H1 (cell line): Measurements from ENCODE around the gene TMEM255B. TPM values are rescaled to one million over a fixed set of nuclear protein-coding genes. Genes with fewer than 3 reads are reported as not detected.

Source experiments
- CTCF ChIA-PET: fragments of 300-600 bp; sonication (Branson Sonifier 250); formaldehyde crosslinking; loops from one replicate; lab custom pipeline; 2021; ENCODE audit not compliant: partially characterized antibody; lab: Charles Lee
- POLR2A ChIA-PET: fragments of 300-600 bp; sonication (Branson Sonifier 250); formaldehyde crosslinking; loops from one replicate; lab custom pipeline; 2021; ENCODE audit warnings: inconsistent platforms; ENCODE audit not compliant: partially characterized antibody; lab: Charles Lee
- DNase-seq, 2 experiments: peaks; one replicate each; pipeline versions ENCODE4 v3.0.0 to v3.0.0-alpha.2; 2010 to 2022; ENCODE audit warnings: low spot score in 2 of 2, low read depth in 1 of 2, mixed read lengths in 1 of 2
- FAIRE-seq: peaks from 2 replicates; lab custom pipeline; 2011; peaks lifted over from hg19 to GRCh38; lab: Jason Lieb, UNC
- H2AFZ ChIP-seq: 2 replicates; pipeline ENCODE4 v1.8.1; 2012; ENCODE audit warnings: low read length, inconsistent platforms
- H2AK5ac ChIP-seq: 2 replicates; pipeline ENCODE4 v1.6.1; 2013; ENCODE audit warnings: low read depth, low read length
- H2BK120ac ChIP-seq: replicated peaks from 2 replicates; pipeline ENCODE3; 2013; ENCODE audit warnings: low read depth, low read length, inconsistent platforms
- H2BK12ac ChIP-seq: 2 replicates; pipeline ENCODE4 v1.6.1; 2013; ENCODE audit warnings: low read depth, low read length
- H2BK15ac ChIP-seq: 2 replicates; pipeline ENCODE4 v1.6.1; 2013; ENCODE audit warnings: low read length
- H2BK20ac ChIP-seq: 2 replicates; pipeline ENCODE4 v1.6.1; 2013; ENCODE audit warnings: low read length
- H2BK5ac ChIP-seq: 2 replicates; pipeline ENCODE4 v1.6.1; 2013; ENCODE audit warnings: low read depth, low read length
- H3K14ac ChIP-seq: 2 replicates; pipeline ENCODE4 v1.6.1; 2013; ENCODE audit warnings: inconsistent platforms; ENCODE audit not compliant: insufficient read length
- H3K18ac ChIP-seq: 2 replicates; pipeline ENCODE4 v1.6.1; 2013; ENCODE audit warnings: low read length; ENCODE audit errors: extremely low read depth
- H3K23ac ChIP-seq: 2 replicates; pipeline ENCODE4 v1.6.1; 2013; ENCODE audit warnings: inconsistent platforms; ENCODE audit not compliant: insufficient read length
- H3K23me2 ChIP-seq: 2 replicates; pipeline ENCODE4 v1.6.1; 2013; ENCODE audit warnings: low read depth, low read length
- H3K27ac ChIP-seq: 2 replicates; pipeline ENCODE4 v1.6.1; 2011; ENCODE audit warnings: low read depth, low read length, inconsistent platforms
- H3K27me3 ChIP-seq, 4 experiments: replicated peaks in 1 of 4; 1 replicate in 1 of 4; 2 replicates in 3 of 4; pipeline versions ENCODE4 v1.6.1 to v1.8.1; 2011 to 2013; ENCODE audit warnings: low read length in 3 of 4, mild to moderate bottlenecking in 3 of 4, inconsistent platforms in 2 of 4, mixed read lengths in 2 of 4, moderate library complexity in 1 of 4; ENCODE audit not compliant: control insufficient read depth in 3 of 4, insufficient read depth in 3 of 4; ENCODE audit errors: extremely low read depth in 1 of 4
- H3K36me3 ChIP-seq, 4 experiments: 2 replicates each; pipeline versions ENCODE4 v1.6.1 to v1.8.1; 2011 to 2013; ENCODE audit warnings: mild to moderate bottlenecking in 4 of 4, low read length in 3 of 4, moderate library complexity in 2 of 4, control low read depth in 1 of 4, inconsistent platforms in 1 of 4; ENCODE audit not compliant: insufficient read depth in 4 of 4, control insufficient read depth in 2 of 4
- H3K4ac ChIP-seq: replicated peaks from 2 replicates; pipeline ENCODE3; 2013; ENCODE audit warnings: low read length, low read depth, mixed read lengths, inconsistent platforms; ENCODE audit not compliant: insufficient read length
- H3K4me1 ChIP-seq, 4 experiments: replicated peaks in 1 of 4; 1 replicate in 1 of 4; 2 replicates in 3 of 4; pipeline versions ENCODE4 v1.6.1 to v1.8.1; 2011 to 2013; ENCODE audit warnings: low read length in 3 of 4, inconsistent platforms in 2 of 4, mixed read lengths in 1 of 4; ENCODE audit not compliant: insufficient read depth in 4 of 4, control insufficient read depth in 3 of 4
- H3K4me2 ChIP-seq, 2 experiments: 2 replicates each; pipeline versions ENCODE4 v1.6.1 to v1.8.1; 2011 to 2013; ENCODE audit warnings: low read depth in 2 of 2, low read length in 2 of 2, control low read depth in 1 of 2, inconsistent platforms in 1 of 2, mild to moderate bottlenecking in 1 of 2; ENCODE audit not compliant: insufficient read depth in 1 of 2
- H3K4me3 ChIP-seq, 4 experiments: fragments of 200-600, 300-600 bp in 1 of 4; sonication (generic), shearing (Covaris generic), sonication (Bioruptor Twin) in 1 of 4; 2 replicates each; pipeline versions ENCODE4 v1.5.1 to v1.8.1; 2011 to 2016; ENCODE audit warnings: low read length in 4 of 4, low read depth in 3 of 4, control low read depth in 2 of 4, inconsistent platforms in 2 of 4, mild to moderate bottlenecking in 2 of 4, mixed read lengths in 1 of 4, moderate library complexity in 1 of 4; ENCODE audit not compliant: insufficient read depth in 2 of 4; ENCODE audit errors: extremely low read depth in 1 of 4
- H3K56ac ChIP-seq: replicated peaks from 2 replicates; pipeline ENCODE3; 2013; ENCODE audit warnings: low read depth, mild to moderate bottlenecking, mixed read lengths, low read length, inconsistent platforms; ENCODE audit not compliant: insufficient read length
- H3K79me1 ChIP-seq: 2 replicates; pipeline ENCODE4 v1.6.1; 2013; ENCODE audit warnings: low read depth, low read length, control low read depth
- H3K79me2 ChIP-seq, 2 experiments: 2 replicates each; pipeline versions ENCODE4 v1.6.1 to v1.8.1; 2012 to 2013; ENCODE audit warnings: low read length in 2 of 2, mild to moderate bottlenecking in 2 of 2, inconsistent platforms in 1 of 2; ENCODE audit not compliant: insufficient read depth in 2 of 2, control insufficient read depth in 1 of 2
- H3K9ac ChIP-seq, 4 experiments: replicated peaks in 1 of 4; 1 replicate in 1 of 4; 2 replicates in 3 of 4; pipeline versions ENCODE4 v1.6.1 to v1.8.1; 2011 to 2013; ENCODE audit warnings: low read depth in 3 of 4, low read length in 3 of 4, control low read depth in 2 of 4, mild to moderate bottlenecking in 2 of 4, moderate library complexity in 2 of 4, inconsistent platforms in 1 of 4; ENCODE audit errors: extremely low read depth in 1 of 4
- H3K9me3 ChIP-seq, 2 experiments: 2 replicates each; pipeline versions ENCODE4 v1.6.1 to v1.8.1; 2012 to 2013; ENCODE audit warnings: mild to moderate bottlenecking in 2 of 2, moderate library complexity in 2 of 2, control low read depth in 1 of 2, inconsistent platforms in 1 of 2, low read depth in 1 of 2, low read length in 1 of 2, mixed read lengths in 1 of 2; ENCODE audit not compliant: insufficient read depth in 2 of 2
- H4K20me1 ChIP-seq, 2 experiments: replicated peaks in 1 of 2; 2 replicates each; pipeline versions ENCODE3 to v1.8.1; 2011 to 2013; ENCODE audit warnings: inconsistent platforms in 2 of 2, low read length in 2 of 2, mild to moderate bottlenecking in 1 of 2; ENCODE audit not compliant: insufficient read depth in 2 of 2, control insufficient read depth in 1 of 2
- H4K5ac ChIP-seq: 2 replicates; pipeline ENCODE4 v1.6.1; 2013; ENCODE audit warnings: low read length, low read depth, mixed read lengths, inconsistent platforms; ENCODE audit not compliant: insufficient read length
- H4K8ac ChIP-seq: 2 replicates; pipeline ENCODE4 v1.8.0; 2013; ENCODE audit warnings: mild to moderate bottlenecking, moderate library complexity, low read length, inconsistent platforms; ENCODE audit not compliant: insufficient read depth; ENCODE audit errors: extremely low read depth
- H4K91ac ChIP-seq: replicated peaks from 2 replicates; pipeline ENCODE3; 2013; ENCODE audit warnings: low read length, mixed read lengths, inconsistent platforms; ENCODE audit not compliant: insufficient read length
- BCL11A ChIP-seq, 2 experiments: IDR thresholded peaks; one replicate each; pipeline ENCODE4 v1.6.1; 2011; ENCODE audit warnings: low read depth in 2 of 2, low read length in 2 of 2, mild to moderate bottlenecking in 2 of 2
- HDAC2 ChIP-seq, 2 experiments: fragments of 300-600 bp in 1 of 2; sonication (generic) in 1 of 2; IDR thresholded peaks; 2 replicates each; pipeline ENCODE4 v1.6.1; 2011 to 2012; ENCODE audit warnings: low read depth in 2 of 2, low read length in 2 of 2, mild to moderate bottlenecking in 2 of 2, moderate library complexity in 2 of 2, borderline replicate concordance in 1 of 2, inconsistent platforms in 1 of 2
- TAF1 ChIP-seq: IDR thresholded peaks from 2 replicates; pipeline ENCODE4 v1.6.1; 2011; ENCODE audit warnings: mild to moderate bottlenecking, low read depth, low read length
- TAF7 ChIP-seq: optimal IDR thresholded peaks from 2 replicates; pipeline ENCODE3; 2011; ENCODE audit warnings: low read depth, mild to moderate bottlenecking, inconsistent platforms, low read length, moderate library complexity, borderline replicate concordance
- TBP ChIP-seq: IDR thresholded peaks from 2 replicates; pipeline ENCODE4 v1.6.1; 2011; ENCODE audit warnings: low read depth, low read length, improper control_type of control experiment
- WGBS, 2 experiments: shearing (Covaris generic) in 1 of 2; methylation state at CpG; one replicate each; pipeline versions ENCODE4 v1.1.6 to v1.1.7; 2013 to 2015; ENCODE audit warnings: low lambda C conversion rate in 2 of 2, mixed read lengths in 2 of 2, inconsistent platforms in 1 of 2, low coverage in 1 of 2, missing lambda C conversion rate in 1 of 2; ENCODE audit not compliant: insufficient replicate concordance in 2 of 2, insufficient coverage in 1 of 2, insufficient read length in 1 of 2; ENCODE audit errors: extremely low coverage in 1 of 2, missing lambda C conversion rate in 1 of 2; 5-methylcytosine and 5-hydroxymethylcytosine counted together
- polyA plus RNA-seq, 7 experiments: library from polyadenylated mRNA; depleted of rRNA in 3 of 7; stranded (reverse) in 5 of 7; unstranded in 2 of 7; fragments of >200 nt in 5 of 7; fragments of 200-250 nt in 2 of 7; gene quantifications; 1 replicate in 5 of 7; 2 replicates in 1 of 7; 4 replicates in 1 of 7; pipeline versions ENCODE4 v1.2.1 to v1.2.3, GENCODE V29; 2011 to 2013; ENCODE audit warnings: missing spikeins in 2 of 7, mixed read lengths in 2 of 7
- total RNA-seq: library from RNA; stranded (reverse); fragmentation: NEBNext Ultra II Directional; extraction: Animal tissue kit (Norgen Biotek cat#: 25700); gene quantifications from 2 replicates; pipeline ENCODE4 v1.2.1, GENCODE V29; 2021
- TF ChIP-seq, protein P1 (sequence below), 3 experiments: IDR thresholded peaks; 1 replicate in 2 of 3; 2 replicates in 1 of 3; pipeline versions ENCODE4 v1.5.1 to v1.6.1; 2011; ENCODE audit warnings: low read length in 3 of 3, mild to moderate bottlenecking in 3 of 3, inconsistent platforms in 2 of 3, low read depth in 1 of 3, moderate library complexity in 1 of 3; ENCODE audit not compliant: insufficient read depth in 1 of 3; ENCODE audit errors: control extremely low read depth in 1 of 3
- TF ChIP-seq, protein P2 (sequence below): IDR thresholded peaks from 2 replicates; pipeline ENCODE4 v1.6.1; 2011; ENCODE audit warnings: low read length, improper control_type of control experiment

The TMEM255B gene
- total and polyA plus RNA-seq, 2 of the 8 experiments (the other 6 are each of a cell fraction or from before 2014, with no cell fraction given) = 3.4 to 4.4 TPM

DNA sequence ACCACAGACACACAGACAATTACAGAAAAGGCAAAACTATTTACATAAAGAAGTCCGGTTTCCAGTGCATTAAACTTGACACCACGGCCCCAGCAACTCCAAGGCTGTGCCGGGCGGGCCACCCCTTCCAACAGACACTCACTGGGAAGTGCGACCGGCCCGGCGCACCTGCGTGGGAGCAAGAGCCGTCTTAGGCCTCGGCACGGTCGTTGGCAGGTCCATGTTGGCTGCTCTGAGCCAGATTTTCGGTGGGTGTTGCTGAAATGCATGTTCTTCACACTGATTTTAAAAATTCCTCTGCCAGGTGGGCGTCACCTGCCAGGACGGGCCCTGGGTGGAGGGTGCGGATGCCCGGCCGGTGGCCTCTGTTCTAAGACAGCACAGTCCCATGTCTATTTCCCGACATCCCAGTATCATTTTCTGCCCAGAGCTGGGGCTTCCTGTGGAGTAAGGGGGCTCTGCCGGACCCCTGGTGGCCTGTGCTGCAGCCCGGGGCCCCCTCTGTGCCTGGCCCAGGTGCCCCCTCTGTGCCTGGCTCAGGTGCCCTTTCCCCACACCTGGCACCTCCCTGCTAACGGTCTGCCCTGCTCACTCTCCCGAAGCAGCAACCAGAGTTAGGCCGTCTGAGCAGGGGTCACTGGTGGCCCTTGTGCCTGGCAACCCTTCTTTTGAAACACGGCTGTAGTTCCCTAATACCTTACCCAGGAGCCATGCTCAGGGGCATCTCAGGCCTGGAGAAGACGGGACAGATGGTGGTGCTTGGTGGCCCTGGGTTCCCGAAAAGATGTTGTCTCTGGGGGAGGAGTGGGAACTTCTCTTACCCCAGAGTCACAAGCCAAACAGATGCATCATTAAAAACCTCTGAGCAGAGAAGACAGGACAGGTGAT is 9.2 kb downstream of the TMEM255B start:
- ChIA-PET CTCF (interaction anchor here (0.5 to 3.0 kb wide), 3 partner anchors 10 to 165 kb away, joined by 4 to 7 read pairs (median 6); no protein-coding TSS in a partner anchor), POLR2A (no interaction called here)
- Histone ChIP-seq H2BK15ac (no peak overlapping the region), H3K27ac (no peak overlapping the region), H2BK120ac (no peak overlapping the region), H3K56ac (no peak overlapping the region), H4K5ac (no peak overlapping the region), H3K27me3 (no peaks in the 10 kb centered on the region), H3K9ac (no peak overlapping the region), H3K9me3 (no peaks in the 10 kb centered on the region), H2AK5ac (no peak overlapping the region), H2BK5ac (no peak overlapping the region), H3K79me2 (no peaks in the 10 kb centered on the region), H4K20me1 (no peaks in the 10 kb centered on the region), H2AFZ (no peak overlapping the region), H3K36me3 (no peaks in the 10 kb centered on the region), H3K79me1 (no peaks in the 10 kb centered on the region), H3K4me2 (no peak overlapping the region), H3K14ac (no peak overlapping the region), H3K18ac (no peak overlapping the region), H4K91ac (no peak overlapping the region), H4K8ac (no peak overlapping the region), H3K4me3 (no peak overlapping the region), H3K4me1 (peaks cover 0 to 6% (median 2%) of the 10 kb centered on the region in 4 experiments; a peak in 2 of 7 replicates), H3K23ac (no peak overlapping the region), H3K4ac (no peak overlapping the region), H2BK12ac (no peak overlapping the region), H2BK20ac (no peak overlapping the region), H3K23me2 (no peaks in the 10 kb centered on the region)
- WGBS, 2 experiments = 92% methylated on average over 28 of the region's 28 CpGs; no CpG with 5 or more reads in 1 of the 2 experiments
- DNase-seq (no peak), FAIRE-seq (no peak)
- TF ChIP-seq TAF7 = no peak
- no peak for TF ChIP-seq TBP
- no peak for TF ChIP-seq TAF1
- no peak for TF ChIP-seq BCL11A (IDR thresholded peaks at IDR 0.05; ENCODE audit: low read depth in 2 of 2, low read length in 2 of 2)
- TF ChIP-seq, protein P1, sequence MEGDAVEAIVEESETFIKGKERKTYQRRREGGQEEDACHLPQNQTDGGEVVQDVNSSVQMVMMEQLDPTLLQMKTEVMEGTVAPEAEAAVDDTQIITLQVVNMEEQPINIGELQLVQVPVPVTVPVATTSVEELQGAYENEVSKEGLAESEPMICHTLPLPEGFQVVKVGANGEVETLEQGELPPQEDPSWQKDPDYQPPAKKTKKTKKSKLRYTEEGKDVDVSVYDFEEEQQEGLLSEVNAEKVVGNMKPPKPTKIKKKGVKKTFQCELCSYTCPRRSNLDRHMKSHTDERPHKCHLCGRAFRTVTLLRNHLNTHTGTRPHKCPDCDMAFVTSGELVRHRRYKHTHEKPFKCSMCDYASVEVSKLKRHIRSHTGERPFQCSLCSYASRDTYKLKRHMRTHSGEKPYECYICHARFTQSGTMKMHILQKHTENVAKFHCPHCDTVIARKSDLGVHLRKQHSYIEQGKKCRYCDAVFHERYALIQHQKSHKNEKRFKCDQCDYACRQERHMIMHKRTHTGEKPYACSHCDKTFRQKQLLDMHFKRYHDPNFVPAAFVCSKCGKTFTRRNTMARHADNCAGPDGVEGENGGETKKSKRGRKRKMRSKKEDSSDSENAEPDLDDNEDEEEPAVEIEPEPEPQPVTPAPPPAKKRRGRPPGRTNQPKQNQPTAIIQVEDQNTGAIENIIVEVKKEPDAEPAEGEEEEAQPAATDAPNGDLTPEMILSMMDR (IDR thresholded peaks at IDR 0.05; ENCODE audit: control extremely low read depth in 1 of 3, insufficient read depth in 1 of 3, low read depth in 1 of 3, low read length in 3 of 3) = no peak
- TF ChIP-seq, protein P2, sequence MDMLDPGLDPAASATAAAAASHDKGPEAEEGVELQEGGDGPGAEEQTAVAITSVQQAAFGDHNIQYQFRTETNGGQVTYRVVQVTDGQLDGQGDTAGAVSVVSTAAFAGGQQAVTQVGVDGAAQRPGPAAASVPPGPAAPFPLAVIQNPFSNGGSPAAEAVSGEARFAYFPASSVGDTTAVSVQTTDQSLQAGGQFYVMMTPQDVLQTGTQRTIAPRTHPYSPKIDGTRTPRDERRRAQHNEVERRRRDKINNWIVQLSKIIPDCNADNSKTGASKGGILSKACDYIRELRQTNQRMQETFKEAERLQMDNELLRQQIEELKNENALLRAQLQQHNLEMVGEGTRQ = no peak
- no peak for TF ChIP-seq HDAC2 (IDR thresholded peaks at IDR 0.05; ENCODE audit: borderline replicate concordance in 1 of 2, low read depth in 2 of 2, low read length in 2 of 2)
